MM.1S (cell line): Measurements from ENCODE around the gene ARHGAP4.

Experiments used
- EZH2phosphoT487 ChIP-seq: fragments of 300-600 bp; sonication (generic); IDR thresholded peaks from 2 replicates; pipeline ENCODE4 v1.6.1; 2018; ENCODE audit warnings: antibody characterized with exemption, low read length
- TF ChIP-seq, protein P1 (sequence below): fragments of 300-600 bp; sonication (generic); IDR thresholded peaks from 2 replicates; pipeline ENCODE4 v1.5.1; 2016; ENCODE audit warnings: antibody characterized with exemption, low read length, mixed read lengths

- TF ChIP-seq, protein P1, sequence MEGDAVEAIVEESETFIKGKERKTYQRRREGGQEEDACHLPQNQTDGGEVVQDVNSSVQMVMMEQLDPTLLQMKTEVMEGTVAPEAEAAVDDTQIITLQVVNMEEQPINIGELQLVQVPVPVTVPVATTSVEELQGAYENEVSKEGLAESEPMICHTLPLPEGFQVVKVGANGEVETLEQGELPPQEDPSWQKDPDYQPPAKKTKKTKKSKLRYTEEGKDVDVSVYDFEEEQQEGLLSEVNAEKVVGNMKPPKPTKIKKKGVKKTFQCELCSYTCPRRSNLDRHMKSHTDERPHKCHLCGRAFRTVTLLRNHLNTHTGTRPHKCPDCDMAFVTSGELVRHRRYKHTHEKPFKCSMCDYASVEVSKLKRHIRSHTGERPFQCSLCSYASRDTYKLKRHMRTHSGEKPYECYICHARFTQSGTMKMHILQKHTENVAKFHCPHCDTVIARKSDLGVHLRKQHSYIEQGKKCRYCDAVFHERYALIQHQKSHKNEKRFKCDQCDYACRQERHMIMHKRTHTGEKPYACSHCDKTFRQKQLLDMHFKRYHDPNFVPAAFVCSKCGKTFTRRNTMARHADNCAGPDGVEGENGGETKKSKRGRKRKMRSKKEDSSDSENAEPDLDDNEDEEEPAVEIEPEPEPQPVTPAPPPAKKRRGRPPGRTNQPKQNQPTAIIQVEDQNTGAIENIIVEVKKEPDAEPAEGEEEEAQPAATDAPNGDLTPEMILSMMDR, result no peak
- no peak for TF ChIP-seq EZH2phosphoT487
Measured at GRCh38 chrX:153926552-153926857, 441 bp upstream of the ARHGAP4 start.
